CD4-positive, CD25-positive, alpha-beta regulatory T cell (primary cell): ENCODE data around the gene ASTL. TPM values are rescaled to one million over a fixed set of nuclear protein-coding genes. Genes with fewer than 3 reads are reported as not detected.

Source experiments
- ATAC-seq, 2 donors: fragments of 150-1000 bp; cut with Tn5 transposase; one replicate each; pipeline ENCODE4 v1.10.0; 2021; ENCODE audit warnings: low read depth in 2 of 2, moderate number of reproducible peaks in 2 of 2, moderate library complexity in 1 of 2
- DNase-seq, 3 donors: peaks; one replicate each; pipeline versions ENCODE4 v3.0.0 to v3.0.0-alpha.2; 2012 to 2022; ENCODE audit warnings: mixed read lengths in 1 of 3
- H3K27ac ChIP-seq: one replicate; pipeline ENCODE4 v1.7.0; 2013; ENCODE audit warnings: mild to moderate bottlenecking, low read length; ENCODE audit not compliant: insufficient read depth, poor library complexity, severe bottlenecking
- H3K27me3 ChIP-seq: one replicate; pipeline ENCODE4 v1.7.0; 2013; ENCODE audit warnings: low read length; ENCODE audit not compliant: control insufficient read depth, insufficient read depth
- H3K36me3 ChIP-seq: one replicate; pipeline ENCODE4 v1.7.0; 2013; ENCODE audit warnings: mild to moderate bottlenecking, low read length, moderate library complexity; ENCODE audit not compliant: control insufficient read depth, insufficient read depth
- H3K4me1 ChIP-seq: 2 replicates; pipeline ENCODE4 v1.7.0; 2013; ENCODE audit warnings: mild to moderate bottlenecking, low read length; ENCODE audit not compliant: insufficient read depth, control insufficient read depth, poor library complexity, severe bottlenecking
- H3K4me3 ChIP-seq: one replicate; pipeline ENCODE4 v1.7.0; 2013; ENCODE audit warnings: low read depth, mild to moderate bottlenecking, low read length, moderate library complexity
- H3K9me3 ChIP-seq, 2 experiments: 1 replicate in 1 of 2; 2 replicates in 1 of 2; pipeline ENCODE4 v1.7.0; 2013; ENCODE audit warnings: low read length in 2 of 2, mild to moderate bottlenecking in 1 of 2, moderate library complexity in 1 of 2; ENCODE audit not compliant: control insufficient read depth in 2 of 2
- H3K27ac Mint-ChIP-seq, 3 donors: one replicate each; pipeline ENCODE4 v1.8.0; 2020 to 2022; ENCODE audit warnings: mild to moderate bottlenecking in 3 of 3, mixed read lengths in 3 of 3, moderate library complexity in 2 of 3
- H3K27me3 Mint-ChIP-seq: one replicate; pipeline ENCODE4 v1.8.0; 2022; ENCODE audit warnings: mild to moderate bottlenecking, mixed read lengths
- H3K36me3 Mint-ChIP-seq: one replicate; pipeline ENCODE4 v1.8.0; 2020; ENCODE audit warnings: mixed read lengths
- H3K4me1 Mint-ChIP-seq, 4 donors: one replicate each; pipeline ENCODE4 v1.8.0; 2020 to 2022; ENCODE audit warnings: mixed read lengths in 4 of 4, mild to moderate bottlenecking in 1 of 4
- H3K4me3 Mint-ChIP-seq, 4 donors: one replicate each; pipeline ENCODE4 v1.8.0; 2020 to 2022; ENCODE audit warnings: mild to moderate bottlenecking in 4 of 4, mixed read lengths in 4 of 4, moderate library complexity in 3 of 4
- H3K9me3 Mint-ChIP-seq, 7 donors: one replicate each; pipeline ENCODE4 v1.8.0; 2020 to 2022; ENCODE audit warnings: mixed read lengths in 7 of 7, mild to moderate bottlenecking in 3 of 7, moderate library complexity in 2 of 7
- polyA plus RNA-seq, 4 donors: library from polyadenylated mRNA; unstranded; fragments of 300-500 nt; fragmentation: Illumina TruSeq; gene quantifications; one replicate each; pipeline ENCODE4 v1.2.3, GENCODE V29; 2021
- total RNA-seq: library from RNA; stranded (reverse); gene quantifications from one replicate; pipeline ENCODE4 v1.2.3, GENCODE V29; 2022

The ASTL gene
- total and polyA plus RNA-seq, 5 donors from 2014 or later: 0.23 to 9.7 (median 0.39) TPM; not detected in 2

- H3K9me3 Mint-ChIP-seq: peaks cover 0 to 2% (median 0%) of the 10 kb centered on the region in 7 donors
- Histone ChIP-seq H3K27ac (no peak overlapping the region), H3K36me3 (peaks cover 10% of the 10 kb centered on the region), H3K4me3 (no peak overlapping the region), H3K27me3 (no peaks in the 10 kb centered on the region), H3K9me3 (no peaks in the 10 kb centered on the region), H3K4me1 (peaks cover 3% of the 10 kb centered on the region)
- H3K36me3 Mint-ChIP-seq: peaks cover 41% of the 10 kb centered on the region
- DNase-seq (no peak), ATAC-seq (no peak)
- no peak overlapping the region for H3K4me3 Mint-ChIP-seq
- peaks cover 2 to 18% (median 10%) of the 10 kb centered on the region in 4 donors for H3K4me1 Mint-ChIP-seq
- H3K27ac Mint-ChIP-seq: peak overlapping the region; percentile 76 to 89 (median 88)
- no peaks in the 10 kb centered on the region for H3K27me3 Mint-ChIP-seq
These were observed 7.8 kb downstream of the ASTL start for GRCh38 chr2:96130483-96130882.

DNA sequence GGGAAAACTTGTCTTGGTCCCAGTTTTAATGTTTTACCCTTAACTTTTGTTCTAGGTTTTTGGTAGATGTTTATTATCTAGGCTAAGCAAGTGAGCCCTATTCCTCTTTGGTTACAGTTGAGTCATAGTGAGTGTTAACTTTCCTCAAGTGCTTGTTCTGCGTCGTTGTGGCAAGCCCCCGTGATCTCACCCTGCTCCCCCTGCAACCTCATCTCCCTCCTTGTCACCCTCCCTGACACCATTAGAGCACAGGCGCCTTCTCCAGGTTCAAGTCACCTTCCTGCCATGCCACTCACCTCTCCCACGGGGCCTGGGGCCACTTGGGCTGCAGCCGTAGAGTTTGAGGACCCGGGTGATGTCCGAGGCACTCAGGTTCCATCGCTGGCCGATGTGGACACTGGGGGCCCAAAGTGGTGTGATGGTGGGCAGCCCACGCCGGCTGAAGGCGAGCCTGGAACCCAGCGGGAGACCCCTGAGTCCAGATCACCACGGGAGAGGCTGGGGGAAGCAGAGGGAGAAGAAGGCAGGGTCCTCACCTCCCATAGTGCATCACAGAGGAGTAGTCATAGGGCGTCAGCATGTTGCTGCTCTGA, 8.7 kb downstream of the ASTL start:
- Histone ChIP-seq H3K27me3 (no peaks in the 10 kb centered on the region), H3K9me3 (no peaks in the 10 kb centered on the region), H3K4me3 (no peak overlapping the region), H3K27ac (no peak overlapping the region), H3K4me1 (peaks cover 3% of the 10 kb centered on the region), H3K36me3 (peaks cover 10% of the 10 kb centered on the region)
- DNase-seq: no peak
- H3K27ac Mint-ChIP-seq: peak overlapping the region in 2 of 3 donors; percentile 42 to 48
- no peak for ATAC-seq
- no peaks in the 10 kb centered on the region for H3K27me3 Mint-ChIP-seq
- peaks cover 0 to 2% (median 0%) of the 10 kb centered on the region in 7 donors for H3K9me3 Mint-ChIP-seq
- peaks cover 41% of the 10 kb centered on the region for H3K36me3 Mint-ChIP-seq
- H3K4me3 Mint-ChIP-seq: no peak overlapping the region
- H3K4me1 Mint-ChIP-seq: peaks cover 4 to 18% (median 11%) of the 10 kb centered on the region in 4 donors

DNA sequence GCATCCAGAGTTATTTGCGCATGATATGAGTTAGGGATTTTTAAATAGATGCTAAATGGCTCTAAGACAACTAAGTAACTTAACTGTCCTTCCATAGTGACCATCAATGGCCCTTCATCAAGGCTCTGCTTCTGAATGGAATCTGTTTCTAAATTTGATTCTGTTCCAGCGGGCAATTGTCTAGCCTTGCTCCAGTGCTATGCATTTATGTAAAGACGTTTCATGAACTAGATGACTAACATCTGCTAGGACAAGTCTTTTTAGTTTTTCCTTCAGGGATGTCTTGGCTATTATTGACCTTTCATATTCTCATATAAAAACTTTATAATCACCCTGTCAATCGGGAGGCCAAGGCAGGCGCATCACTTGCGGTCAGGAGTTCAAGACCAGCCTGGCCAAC, 9.8 kb downstream of the ASTL start:
- DNase-seq: no peak
- Histone ChIP-seq H3K27ac (no peak overlapping the region), H3K36me3 (peaks cover 10% of the 10 kb centered on the region), H3K27me3 (no peaks in the 10 kb centered on the region), H3K4me1 (peaks cover 3% of the 10 kb centered on the region), H3K9me3 (no peaks in the 10 kb centered on the region), H3K4me3 (no peak overlapping the region)
- peaks cover 4 to 18% (median 11%) of the 10 kb centered on the region in 4 donors for H3K4me1 Mint-ChIP-seq
- peaks cover 41% of the 10 kb centered on the region for H3K36me3 Mint-ChIP-seq
- H3K4me3 Mint-ChIP-seq: no peak overlapping the region
- H3K27me3 Mint-ChIP-seq: no peaks in the 10 kb centered on the region
- H3K27ac Mint-ChIP-seq: no peak overlapping the region
- peaks cover 0 to 2% (median 0%) of the 10 kb centered on the region in 7 donors for H3K9me3 Mint-ChIP-seq
- no peak for ATAC-seq

DNA sequence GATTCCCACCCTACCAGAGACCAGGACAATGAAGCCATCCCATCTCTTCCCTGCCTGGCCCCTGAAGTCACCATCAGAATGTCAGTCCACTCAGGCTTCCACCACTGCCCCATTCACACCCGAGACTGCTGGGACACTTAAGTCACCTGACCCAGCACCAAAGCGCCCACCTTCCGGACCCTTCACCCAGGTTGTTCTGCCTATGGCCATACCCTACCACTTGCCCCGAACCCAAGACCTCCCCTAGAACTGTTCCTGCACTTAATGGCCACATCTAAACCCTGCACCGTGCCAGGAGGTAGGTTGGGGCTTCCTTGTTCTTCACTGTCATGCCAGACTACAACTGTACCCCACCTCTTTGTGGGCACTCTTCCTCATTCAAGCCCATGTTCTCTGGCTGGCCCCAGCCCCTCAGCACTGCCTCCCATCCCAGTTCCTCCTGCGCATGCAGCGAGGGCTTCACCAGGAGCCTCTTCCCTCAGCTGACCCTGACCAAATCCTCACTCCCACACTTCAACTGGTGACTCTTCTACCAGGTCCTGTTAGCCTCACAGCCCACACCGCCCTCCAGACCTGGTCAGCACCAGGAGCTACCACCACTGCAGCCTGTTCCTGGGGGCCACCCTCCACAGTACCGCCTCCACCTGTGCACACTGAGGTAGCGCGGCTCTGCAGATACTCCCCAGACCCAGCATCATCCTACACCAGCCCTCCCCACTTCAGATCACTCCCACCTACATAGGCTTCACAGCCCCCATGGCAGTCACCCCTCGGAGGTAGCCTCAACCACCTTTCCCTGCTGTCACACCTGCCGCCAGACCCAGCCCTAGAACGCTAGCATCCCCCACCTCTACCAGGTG, 13.7 kb downstream of the ASTL start:
- Histone ChIP-seq H3K4me1 (no peaks in the 10 kb centered on the region), H3K9me3 (no peaks in the 10 kb centered on the region), H3K27me3 (no peaks in the 10 kb centered on the region), H3K27ac (no peak overlapping the region), H3K36me3 (peaks cover 10% of the 10 kb centered on the region), H3K4me3 (no peak overlapping the region)
- H3K36me3 Mint-ChIP-seq: peaks cover 30% of the 10 kb centered on the region
- peak overlapping the region in 1 of 3 donors; percentile 21 for H3K27ac Mint-ChIP-seq
- H3K4me3 Mint-ChIP-seq: peak overlapping the region in 1 of 4 donors; percentile 40
- H3K27me3 Mint-ChIP-seq: peaks cover 25% of the 10 kb centered on the region
- peaks cover 0 to 9% (median 6%) of the 10 kb centered on the region in 4 donors for H3K4me1 Mint-ChIP-seq
- peaks cover 0 to 1% (median 0%) of the 10 kb centered on the region in 7 donors for H3K9me3 Mint-ChIP-seq
- no peak for DNase-seq
- no peak for ATAC-seq

DNA sequence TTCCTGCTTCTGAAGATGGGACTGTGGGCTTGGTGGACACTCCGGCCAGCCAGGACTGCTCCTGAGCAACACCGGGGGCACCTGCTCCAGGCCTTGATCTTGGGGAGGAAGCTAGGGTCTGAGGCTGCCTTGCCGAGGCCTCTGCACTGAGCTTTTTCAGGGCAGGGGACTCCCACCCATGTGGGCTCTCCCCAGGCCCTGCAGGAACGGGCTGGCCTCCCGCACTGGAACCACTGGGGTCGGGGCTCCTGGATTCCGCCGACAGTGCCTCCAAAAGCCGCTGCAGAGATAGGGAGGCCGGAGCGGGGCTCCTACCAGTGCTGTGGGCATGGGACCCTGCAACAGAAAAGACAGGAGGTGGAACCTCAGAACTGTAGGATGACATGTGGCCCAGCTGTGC, 14.4 kb downstream of the ASTL start:
- peaks cover 32% of the 10 kb centered on the region for H3K27me3 Mint-ChIP-seq
- no peak overlapping the region for H3K4me3 Mint-ChIP-seq
- peaks cover 0 to 1% (median 0%) of the 10 kb centered on the region in 7 donors for H3K9me3 Mint-ChIP-seq
- ATAC-seq: no peak
- Histone ChIP-seq H3K4me1 (no peaks in the 10 kb centered on the region), H3K36me3 (peaks cover 10% of the 10 kb centered on the region), H3K9me3 (no peaks in the 10 kb centered on the region), H3K4me3 (no peak overlapping the region), H3K27ac (no peak overlapping the region), H3K27me3 (no peaks in the 10 kb centered on the region)
- no peak overlapping the region for H3K27ac Mint-ChIP-seq
- DNase-seq: no peak
- peaks cover 25% of the 10 kb centered on the region for H3K36me3 Mint-ChIP-seq
- H3K4me1 Mint-ChIP-seq: peaks cover 0 to 9% (median 6%) of the 10 kb centered on the region in 4 donors

- H3K27me3 ChIP-seq: no peaks in the 10 kb centered on the region
- peaks cover 0 to 9% (median 6%) of the 10 kb centered on the region in 4 donors for H3K4me1 Mint-ChIP-seq
- H3K4me1 ChIP-seq: no peaks in the 10 kb centered on the region
- H3K36me3 ChIP-seq: peaks cover 10% of the 10 kb centered on the region
- ATAC-seq: no peak
- no peak overlapping the region for H3K27ac ChIP-seq
- H3K4me3 ChIP-seq: no peak overlapping the region
- no peak overlapping the region for H3K27ac Mint-ChIP-seq
- H3K9me3 ChIP-seq: no peaks in the 10 kb centered on the region
- peaks cover 0 to 1% (median 0%) of the 10 kb centered on the region in 7 donors for H3K9me3 Mint-ChIP-seq
- peaks cover 25% of the 10 kb centered on the region for H3K36me3 Mint-ChIP-seq
- H3K27me3 Mint-ChIP-seq: peaks cover 33% of the 10 kb centered on the region
- DNase-seq: no peak
- H3K4me3 Mint-ChIP-seq: no peak overlapping the region
These were observed 15.0 kb downstream of the ASTL start for GRCh38 chr2:96123290-96123689.

- Histone ChIP-seq H3K9me3 (no peaks in the 10 kb centered on the region), H3K27ac (no peak overlapping the region), H3K27me3 (no peaks in the 10 kb centered on the region), H3K4me1 (peaks cover 3% of the 10 kb centered on the region), H3K36me3 (peaks cover 10% of the 10 kb centered on the region), H3K4me3 (no peak overlapping the region)
- Mint-ChIP-seq H3K27ac (no peak overlapping the region), H3K27me3 (peaks cover 42% of the 10 kb centered on the region), H3K4me1 (peaks cover 0 to 12% (median 9%) of the 10 kb centered on the region in 4 donors), H3K9me3 (peaks cover 0 to 1% (median 0%) of the 10 kb centered on the region in 7 donors), H3K36me3 (peaks cover 23% of the 10 kb centered on the region), H3K4me3 (peak overlapping the region in 1 of 4 donors; percentile 33)
- DNase-seq (no peak), ATAC-seq (no peak)
These were observed 15.9 kb downstream of the ASTL start for GRCh38 chr2:96122391-96122790.
